GM21825 (cell line): ENCODE results near the gene YWHAE.

ENCODE experiments used
- ATAC-seq: cut with Tn5 transposase; IDR thresholded peaks from one replicate; pipeline ENCODE4 v1.9.1; 2021; ENCODE audit warnings: mild to moderate bottlenecking, moderate library complexity; ENCODE audit not compliant: unreplicated experiment

Gene YWHAE

GRCh38 chr17:1298606-1299005 is 101.4 kb downstream of the YWHAE start:
- no peak for ATAC-seq
